Right lobe of liver (tissue), 4 donors: ENCODE data around the gene ABLIM2.

Source experiments
- POLR2A ChIP-seq: fragments of 450-650 bp; IDR thresholded peaks from one replicate; pipeline ENCODE4 v1.6.1; 2017; ENCODE audit warnings: antibody characterized with exemption, mild to moderate bottlenecking
- TF ChIP-seq, protein P1 (sequence below), 4 donors: fragments of 200-600 bp in 3 of 4; fragments of 450-650 bp in 1 of 4; IDR thresholded peaks; one replicate each; pipeline versions ENCODE4 v1.5.1 to v1.8.0; 2016 to 2022; ENCODE audit warnings: antibody characterized with exemption in 4 of 4, mild to moderate bottlenecking in 2 of 4
- donor health status: DM: no; HTN: no; CAD: no.
- donor health status: DM: no; HTN: no; CAD: no.
- donor health status: DM: no; HTN: yes; CAD: no.

DNA sequence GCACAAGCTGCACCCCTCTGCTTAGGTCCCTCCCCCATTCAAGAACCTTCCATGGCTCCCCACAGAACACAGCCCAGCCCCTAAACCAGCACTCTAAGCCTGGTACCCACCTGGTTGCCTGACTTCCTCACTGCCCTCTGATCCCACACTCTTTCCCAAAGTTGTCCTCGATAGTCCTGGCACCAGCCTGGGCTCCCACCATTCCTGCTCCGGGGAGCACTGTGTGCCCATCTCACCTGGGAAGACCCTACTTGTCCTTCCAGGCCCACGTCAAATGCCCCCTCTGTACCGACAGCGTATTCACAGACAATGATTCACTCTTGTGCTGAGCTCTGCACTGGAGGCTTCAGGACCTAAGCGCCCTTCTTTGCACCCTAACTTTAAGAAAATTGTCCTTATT, 40.1 kb downstream of the ABLIM2 start:
- TF ChIP-seq, protein P1, sequence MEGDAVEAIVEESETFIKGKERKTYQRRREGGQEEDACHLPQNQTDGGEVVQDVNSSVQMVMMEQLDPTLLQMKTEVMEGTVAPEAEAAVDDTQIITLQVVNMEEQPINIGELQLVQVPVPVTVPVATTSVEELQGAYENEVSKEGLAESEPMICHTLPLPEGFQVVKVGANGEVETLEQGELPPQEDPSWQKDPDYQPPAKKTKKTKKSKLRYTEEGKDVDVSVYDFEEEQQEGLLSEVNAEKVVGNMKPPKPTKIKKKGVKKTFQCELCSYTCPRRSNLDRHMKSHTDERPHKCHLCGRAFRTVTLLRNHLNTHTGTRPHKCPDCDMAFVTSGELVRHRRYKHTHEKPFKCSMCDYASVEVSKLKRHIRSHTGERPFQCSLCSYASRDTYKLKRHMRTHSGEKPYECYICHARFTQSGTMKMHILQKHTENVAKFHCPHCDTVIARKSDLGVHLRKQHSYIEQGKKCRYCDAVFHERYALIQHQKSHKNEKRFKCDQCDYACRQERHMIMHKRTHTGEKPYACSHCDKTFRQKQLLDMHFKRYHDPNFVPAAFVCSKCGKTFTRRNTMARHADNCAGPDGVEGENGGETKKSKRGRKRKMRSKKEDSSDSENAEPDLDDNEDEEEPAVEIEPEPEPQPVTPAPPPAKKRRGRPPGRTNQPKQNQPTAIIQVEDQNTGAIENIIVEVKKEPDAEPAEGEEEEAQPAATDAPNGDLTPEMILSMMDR (IDR thresholded peaks at IDR 0.05): no peak
- no peak for TF ChIP-seq POLR2A
